Retinal pigment epithelial cell (primary cell): Measurements from ENCODE around the gene SRP19.

Experiments
- DNase-seq: peaks from one replicate; pipeline ENCODE4 v3.0.0-alpha.2; 2010; ENCODE audit warnings: low read depth
- H3K4me3 ChIP-seq: 2 replicates; pipeline ENCODE4 v1.5.1; 2011; ENCODE audit warnings: mild to moderate bottlenecking, low read length, control low read depth, moderate library complexity
- CTCF ChIP-seq: conservative IDR thresholded peaks from 2 replicates; pipeline ENCODE4 v1.5.1; 2011; ENCODE audit warnings: low read depth, low read length, control low read depth, inconsistent platforms

The SRP19 gene

GRCh38 chr5:112830378-112830777 lies 30.7 kb upstream of the SRP19 start:
- DNase-seq = no peak
- H3K4me3 ChIP-seq = no peak overlapping the region
- no peak for TF ChIP-seq CTCF

- TF ChIP-seq CTCF = no peak
- H3K4me3 ChIP-seq = no peak overlapping the region
- DNase-seq = no peak
Observed at GRCh38 chr5:112833971-112834370, 27.1 kb upstream of the SRP19 start.

GRCh38 chr5:112844489-112844888 lies 16.6 kb upstream of the SRP19 start:
- H3K4me3 ChIP-seq = no peak overlapping the region
- no peak for DNase-seq
- no peak for TF ChIP-seq CTCF

GRCh38 chr5:112846556-112846955 lies 14.5 kb upstream of the SRP19 start:
- no peak for DNase-seq
- no peak overlapping the region for H3K4me3 ChIP-seq
- no peak for TF ChIP-seq CTCF

GRCh38 chr5:112847306-112847705 lies 13.8 kb upstream of the SRP19 start:
- DNase-seq = no peak
- H3K4me3 ChIP-seq = no peak overlapping the region
- TF ChIP-seq CTCF = no peak

GRCh38 chr5:112848116-112848811 lies 12.8 kb upstream of the SRP19 start:
- H3K4me3 ChIP-seq = no peak overlapping the region
- peak; percentile 71 for TF ChIP-seq CTCF
- DNase-seq = peak; percentile 37

GRCh38 chr5:112849912-112850311 lies 11.2 kb upstream of the SRP19 start:
- no peak for DNase-seq
- H3K4me3 ChIP-seq = no peak overlapping the region
- TF ChIP-seq CTCF = no peak
